NCI-H82 treated with DMSO at 0.1 percent for 48 hours (cell line): ENCODE data around the gene ARRDC1.
"Not testable (repeated sequence)": the region's sequence is repeated elsewhere in the genome, so short reads cannot be mapped to it uniquely, and the experiment has no call there.

Experiments used
- DNase-seq: peaks from one replicate; lab custom pipeline; 2025; ENCODE audit not compliant: unreplicated experiment; lab: John Stamatoyannopoulos, UW

ARRDC1 gene

GRCh38 chr9:137613259-137613658 lies 7.8 kb downstream of the ARRDC1 start:
- DNase-seq = no peak

GRCh38 chr9:137613738-137614523 lies 8.4 kb downstream of the ARRDC1 start:
- no peak for DNase-seq

- no peak for DNase-seq
These were observed 9.3 kb downstream of the ARRDC1 start for GRCh38 chr9:137614631-137615386.

DNA sequence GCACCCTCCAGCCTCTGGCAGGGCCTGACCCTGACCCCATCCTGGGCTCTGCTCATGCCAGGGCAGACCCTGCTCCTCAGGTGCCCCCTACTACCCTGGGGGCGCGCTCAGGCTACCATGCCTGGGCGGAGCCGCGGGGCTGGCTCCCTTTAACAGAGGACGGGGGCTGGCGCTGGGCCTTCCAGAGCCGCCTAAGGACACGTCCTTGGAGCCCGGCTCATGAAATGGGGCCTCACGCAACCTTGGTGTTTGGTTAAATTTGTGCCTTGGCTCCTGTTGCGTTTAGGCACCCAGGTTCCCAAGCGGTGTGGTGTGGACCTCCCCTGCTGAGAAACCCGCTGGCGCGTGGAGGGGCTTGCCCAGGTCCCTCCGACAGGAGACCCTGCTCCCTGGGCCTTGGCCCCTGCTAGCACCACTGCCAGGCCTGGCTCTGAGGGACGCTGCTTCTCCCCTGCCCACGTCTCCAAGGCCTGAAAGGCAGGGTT lies 9.9 kb downstream of the ARRDC1 start:
- DNase-seq = no peak

GRCh38 chr9:137618105-137619067 lies 12.9 kb downstream of the ARRDC1 start, which contains the start of gene EHMT1:
EHMT1 (plus strand) TSS chr9:137619005; CDS start chr9:137619029, 24 bp downstream.
- DNase-seq = peak; percentile 35

GRCh38 chr9:137619240-137620047 lies 14.0 kb downstream of the ARRDC1 start:
- DNase-seq = no peak

DNA sequence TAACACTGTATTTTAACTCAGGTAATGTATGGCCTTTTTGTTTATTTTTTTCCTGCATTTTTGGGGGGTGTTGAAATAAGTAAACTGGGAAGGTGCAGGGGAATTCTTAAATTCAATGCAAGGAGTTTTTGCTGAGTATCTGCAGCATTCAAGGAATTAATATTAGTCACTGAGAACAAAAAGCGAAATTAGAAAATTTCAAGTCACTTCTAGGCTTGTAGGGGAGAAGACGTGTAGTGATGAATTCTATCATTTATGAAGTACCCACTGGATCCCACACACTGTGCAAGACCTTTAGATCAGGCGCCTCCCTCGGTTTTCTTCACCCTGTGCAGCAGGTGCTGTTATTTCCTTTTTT lies 14.5 kb downstream of the ARRDC1 start:
- no peak for DNase-seq

DNA sequence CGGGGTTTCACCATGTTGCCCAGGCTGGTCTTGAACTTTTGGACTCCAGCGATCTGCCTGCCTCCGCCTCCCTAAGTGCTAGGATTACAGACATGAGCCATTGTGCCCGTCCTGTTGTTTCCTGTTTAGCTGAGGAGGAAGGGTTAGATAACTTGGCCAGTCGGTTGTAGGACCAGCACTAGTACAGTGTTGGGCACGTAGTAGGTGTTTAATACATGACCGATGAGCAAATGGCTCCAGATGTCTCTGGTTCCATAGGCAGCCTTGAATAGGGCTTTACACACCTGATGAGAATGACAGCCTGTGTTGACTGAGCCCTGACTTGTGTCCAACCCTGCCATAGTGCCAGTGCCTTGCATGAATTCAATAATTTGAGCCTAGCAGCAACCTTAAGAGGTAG lies 15.1 kb downstream of the ARRDC1 start:
- DNase-seq = no peak

DNA sequence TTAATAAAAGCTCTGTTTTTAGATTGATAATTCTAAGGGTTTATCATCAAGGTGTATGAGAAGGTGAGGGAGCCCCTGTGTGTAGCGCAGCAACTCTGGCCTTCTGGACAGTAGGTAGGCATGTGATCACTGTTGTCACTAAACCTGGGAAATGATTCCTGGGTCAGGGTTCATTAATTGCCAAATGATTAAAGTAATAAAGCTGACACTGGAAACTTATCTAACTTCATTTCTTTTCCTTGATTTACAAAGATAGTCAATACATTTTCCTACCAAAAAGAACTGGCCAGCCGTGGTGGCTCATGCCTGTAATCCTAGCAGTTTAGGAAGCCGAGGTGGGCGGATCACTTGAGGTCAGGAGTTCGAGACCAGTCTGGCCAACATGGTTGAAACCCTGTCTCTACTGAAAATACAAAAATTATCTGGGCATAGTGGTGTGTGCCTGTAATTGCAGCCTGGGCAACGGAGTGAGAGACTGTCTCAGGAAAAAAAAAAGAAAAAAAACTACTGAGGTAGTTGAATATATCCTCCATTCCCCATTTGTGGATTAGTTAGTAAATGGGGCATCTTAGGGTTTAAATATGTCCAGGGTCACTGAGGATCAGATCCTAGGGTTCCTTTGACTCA lies 15.8 kb downstream of the ARRDC1 start:
- DNase-seq = no peak

DNA sequence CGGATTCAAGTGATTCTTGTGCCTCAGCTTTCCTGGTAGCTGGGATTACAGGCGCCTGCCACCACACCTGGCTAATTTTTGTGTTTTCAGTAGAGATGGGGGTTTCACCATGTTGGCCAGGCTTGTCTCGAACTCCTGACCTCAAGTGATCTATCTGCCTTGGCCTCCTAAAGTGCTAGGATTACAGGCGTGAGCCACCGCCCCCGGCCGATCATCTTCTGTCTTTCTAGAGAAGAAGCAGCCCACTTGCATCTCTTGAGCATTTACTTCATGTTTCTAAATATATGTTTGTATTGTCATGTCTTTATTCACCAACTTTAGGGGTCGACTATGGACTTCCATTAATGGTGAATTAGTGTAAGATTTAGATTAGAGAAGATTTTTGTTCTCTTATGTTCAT lies 16.7 kb downstream of the ARRDC1 start:
- DNase-seq = not testable (repeated sequence)

DNA sequence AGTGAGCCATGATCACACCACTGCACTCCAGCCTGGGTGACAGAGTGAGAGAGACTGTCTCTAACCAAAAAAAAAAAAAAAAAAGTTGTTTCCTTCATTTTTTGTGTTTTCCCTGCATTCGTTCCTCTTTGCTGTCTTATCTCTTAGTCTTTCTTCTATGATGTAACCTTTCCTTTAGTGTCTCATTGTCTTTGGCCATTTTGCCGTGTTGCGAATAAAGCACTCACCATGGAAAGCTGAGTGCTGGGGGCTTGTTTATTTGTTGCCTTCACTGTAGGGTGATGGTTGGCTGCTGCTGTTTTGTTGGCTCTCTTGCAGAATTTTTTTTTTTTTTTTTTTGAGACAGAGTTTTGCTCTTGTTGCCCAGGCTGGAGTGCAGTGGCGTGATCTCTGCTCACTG lies 21.0 kb downstream of the ARRDC1 start:
- no peak for DNase-seq

DNA sequence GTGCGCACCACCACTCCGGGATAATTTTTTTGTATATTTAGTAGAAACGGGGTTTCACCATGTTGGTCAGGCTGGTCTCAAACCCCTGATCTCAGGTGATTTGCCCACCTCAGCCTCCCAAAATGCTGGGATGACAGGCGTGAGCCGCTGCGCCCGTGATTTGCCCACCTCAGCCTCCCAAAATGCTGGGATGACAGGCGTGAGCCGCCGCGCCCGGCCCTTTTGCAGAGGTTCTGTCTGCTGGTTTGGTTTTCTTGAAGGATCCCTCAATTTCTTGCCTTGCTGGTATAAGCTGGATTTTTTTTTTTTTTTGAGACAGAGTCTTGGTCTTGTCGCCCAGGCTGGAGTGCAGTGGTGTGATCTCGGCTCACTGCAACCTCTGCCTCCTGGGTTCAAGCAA lies 21.9 kb downstream of the ARRDC1 start:
- DNase-seq = not testable (repeated sequence)

- DNase-seq = no peak
These were observed 24.6 kb downstream of the ARRDC1 start for GRCh38 chr9:137630126-137630525.

GRCh38 chr9:137630679-137631078 lies 25.2 kb downstream of the ARRDC1 start:
- no peak for DNase-seq

- no peak for DNase-seq
These were observed 26.1 kb downstream of the ARRDC1 start for GRCh38 chr9:137631345-137632229.

DNA sequence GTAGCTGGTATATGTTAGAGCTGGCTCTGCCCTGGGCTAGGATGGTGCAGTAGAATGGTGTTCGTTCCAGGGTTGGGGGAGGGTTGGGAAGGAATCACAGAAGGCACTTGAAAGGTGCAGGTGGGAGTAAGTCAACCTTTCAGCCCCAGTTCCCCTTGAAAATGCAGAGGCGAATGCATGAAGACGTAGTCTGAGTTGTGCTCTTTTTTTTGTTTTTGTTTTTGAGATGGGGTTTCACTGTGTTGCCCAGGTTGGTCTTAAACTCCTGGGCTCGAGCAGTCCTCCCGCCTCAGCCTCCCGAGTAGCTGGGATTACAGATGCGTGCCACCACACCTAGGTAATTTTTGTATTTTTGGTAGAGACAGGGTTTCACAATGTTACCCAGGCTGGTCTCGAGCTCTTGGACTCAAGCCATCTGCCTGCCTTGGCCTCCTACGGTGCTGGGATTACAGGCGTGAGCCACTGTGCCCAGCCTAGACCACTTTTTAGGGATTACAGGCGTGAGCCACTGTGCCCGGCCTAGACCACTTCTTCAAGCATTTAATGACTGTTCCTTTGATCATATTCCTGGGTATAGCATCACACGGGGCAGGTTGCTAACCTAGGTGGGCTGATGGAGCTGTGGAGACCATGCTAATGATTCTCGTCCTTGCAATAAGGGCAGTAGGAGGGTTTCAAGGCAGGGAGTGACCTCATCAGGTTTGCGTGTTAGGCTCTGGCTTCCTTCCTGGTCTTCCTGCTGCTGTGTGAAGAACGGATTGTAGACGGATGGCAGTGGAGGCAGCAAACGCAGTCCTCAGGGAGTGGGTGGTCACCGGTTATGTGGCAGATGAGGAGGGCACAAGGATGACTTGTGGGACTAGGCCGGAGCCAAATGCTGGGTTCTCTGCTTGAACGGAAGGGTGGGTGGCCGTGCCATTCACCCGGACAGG lies 27.0 kb downstream of the ARRDC1 start:
- no peak for DNase-seq

DNA sequence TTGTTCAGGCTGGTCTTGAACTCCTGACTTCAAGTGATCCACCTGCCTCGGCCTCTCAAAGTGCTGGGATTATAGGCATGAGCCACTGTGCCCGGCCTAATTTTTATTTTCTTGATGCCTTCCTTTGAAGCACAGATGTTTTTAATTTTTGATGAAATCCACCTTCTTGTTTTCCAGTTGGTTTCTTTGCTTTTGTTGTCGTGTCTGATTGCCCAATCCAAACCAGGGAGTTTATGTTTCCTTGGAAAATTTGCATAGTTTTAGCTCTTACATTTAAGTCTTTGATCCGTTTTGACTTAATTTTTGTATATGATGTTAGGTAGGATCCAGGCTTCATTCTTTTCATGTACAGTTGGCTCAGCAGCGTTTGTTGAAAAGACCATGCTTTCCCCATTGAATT lies 28.5 kb downstream of the ARRDC1 start:
- no peak for DNase-seq

GRCh38 chr9:137638680-137639079 lies 33.2 kb downstream of the ARRDC1 start:
- no peak for DNase-seq
